ENCODE results near the gene LRRC25. TPM values are rescaled to one million over a fixed set of nuclear protein-coding genes. Genes with fewer than 3 reads are reported as not detected.
A peak's percentile ranks its signal among the peaks of the same experiment; 100 is the strongest.
"Not testable (repeated sequence)": the region's sequence is repeated elsewhere in the genome, so short reads cannot be mapped to it uniquely, and the experiment has no call there.

LRRC25 gene
- total RNA-seq, 1 donor from 2014 or later, result 3.9 TPM

GRCh38 chr19:18412610-18413239 lies 15.3 kb upstream of the LRRC25 start:
- TF ChIP-seq POLR2AphosphoS5 (IDR thresholded peaks at IDR 0.05; ENCODE audit: insufficient read depth in 1 of 2, low read depth in 1 of 2) (no peak), POLR2A (IDR thresholded peaks at IDR 0.05) (no peak)
- TF ChIP-seq, protein P1, sequence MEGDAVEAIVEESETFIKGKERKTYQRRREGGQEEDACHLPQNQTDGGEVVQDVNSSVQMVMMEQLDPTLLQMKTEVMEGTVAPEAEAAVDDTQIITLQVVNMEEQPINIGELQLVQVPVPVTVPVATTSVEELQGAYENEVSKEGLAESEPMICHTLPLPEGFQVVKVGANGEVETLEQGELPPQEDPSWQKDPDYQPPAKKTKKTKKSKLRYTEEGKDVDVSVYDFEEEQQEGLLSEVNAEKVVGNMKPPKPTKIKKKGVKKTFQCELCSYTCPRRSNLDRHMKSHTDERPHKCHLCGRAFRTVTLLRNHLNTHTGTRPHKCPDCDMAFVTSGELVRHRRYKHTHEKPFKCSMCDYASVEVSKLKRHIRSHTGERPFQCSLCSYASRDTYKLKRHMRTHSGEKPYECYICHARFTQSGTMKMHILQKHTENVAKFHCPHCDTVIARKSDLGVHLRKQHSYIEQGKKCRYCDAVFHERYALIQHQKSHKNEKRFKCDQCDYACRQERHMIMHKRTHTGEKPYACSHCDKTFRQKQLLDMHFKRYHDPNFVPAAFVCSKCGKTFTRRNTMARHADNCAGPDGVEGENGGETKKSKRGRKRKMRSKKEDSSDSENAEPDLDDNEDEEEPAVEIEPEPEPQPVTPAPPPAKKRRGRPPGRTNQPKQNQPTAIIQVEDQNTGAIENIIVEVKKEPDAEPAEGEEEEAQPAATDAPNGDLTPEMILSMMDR (IDR thresholded peaks at IDR 0.05), result no peak
- peaks cover 37% of the 10 kb centered on the region for H3K4me1 ChIP-seq

DNA sequence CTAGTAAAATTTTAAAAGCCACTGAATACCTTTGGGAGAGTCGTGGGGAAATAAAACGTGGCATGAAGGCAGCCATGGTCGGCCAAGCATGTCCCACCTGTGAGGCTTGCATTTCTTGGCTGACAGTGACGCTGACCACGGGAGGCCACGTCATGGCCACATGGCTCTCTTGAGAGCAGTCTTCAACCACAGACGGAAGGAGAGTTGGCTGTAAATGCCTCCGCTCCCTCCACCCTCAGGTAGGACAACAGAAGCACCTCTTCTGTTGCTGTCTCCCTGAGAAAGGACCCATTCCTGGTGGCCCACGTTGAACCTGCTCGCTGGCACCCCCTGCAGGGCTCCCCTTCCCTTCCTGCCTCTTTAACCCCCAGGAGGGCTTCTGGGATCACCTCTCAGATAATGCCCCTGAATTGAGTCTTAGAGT lies 10.6 kb upstream of the LRRC25 start:
- Histone ChIP-seq H3K27ac (no peak overlapping the region), H3K4me3 (no peak overlapping the region), H3K4me1 (no peaks in the 10 kb centered on the region), H3K9me3 (no peaks in the 10 kb centered on the region), H3K36me3 (no peaks in the 10 kb centered on the region), H3K27me3 (no peaks in the 10 kb centered on the region)
- intact Hi-C loops (cut with DNase I), result no loop called here
- DNase-seq (ENCODE audit: extremely low spot score in 2 of 2), result no peak
- TF ChIP-seq, protein P1 (IDR thresholded peaks at IDR 0.05), result no peak
- TF ChIP-seq POLR2A (IDR thresholded peaks at IDR 0.05), result no peak
- no peak for TF ChIP-seq POLR2AphosphoS5 (IDR thresholded peaks at IDR 0.05; ENCODE audit: insufficient read depth in 1 of 2, low read depth in 1 of 2)

More at GRCh38 chr19:18412610-18413239, 15.3 kb upstream of the LRRC25 start:
- Histone ChIP-seq H3K4me3 (no peak overlapping the region), H3K9me3 (no peaks in the 10 kb centered on the region), H3K27me3 (no peaks in the 10 kb centered on the region), H3K27ac (no peak overlapping the region), H3K36me3 (no peaks in the 10 kb centered on the region)
- no peak for DNase-seq (ENCODE audit: extremely low spot score in 2 of 2)
- intact Hi-C loops (cut with DNase I), result loop anchor here (5.0 kb wide), 1 partner anchor 65 kb away; no protein-coding TSS in a partner anchor

- no peak for TF ChIP-seq POLR2AphosphoS5 (IDR thresholded peaks at IDR 0.05; ENCODE audit: insufficient read depth in 1 of 2, low read depth in 1 of 2)
- TF ChIP-seq, protein P1 (IDR thresholded peaks at IDR 0.05), result no peak
- no peak for TF ChIP-seq POLR2A (IDR thresholded peaks at IDR 0.05)
- Histone ChIP-seq H3K4me1 (no peaks in the 10 kb centered on the region), H3K27me3 (no peaks in the 10 kb centered on the region), H3K4me3 (no peak overlapping the region), H3K27ac (no peak overlapping the region), H3K9me3 (no peaks in the 10 kb centered on the region), H3K36me3 (no peaks in the 10 kb centered on the region)
- no peak for DNase-seq (ENCODE audit: extremely low spot score in 2 of 2)
- intact Hi-C loops (cut with DNase I), result no loop called here
Measured at GRCh38 chr19:18406749-18407148, 9.3 kb upstream of the LRRC25 start.

DNA sequence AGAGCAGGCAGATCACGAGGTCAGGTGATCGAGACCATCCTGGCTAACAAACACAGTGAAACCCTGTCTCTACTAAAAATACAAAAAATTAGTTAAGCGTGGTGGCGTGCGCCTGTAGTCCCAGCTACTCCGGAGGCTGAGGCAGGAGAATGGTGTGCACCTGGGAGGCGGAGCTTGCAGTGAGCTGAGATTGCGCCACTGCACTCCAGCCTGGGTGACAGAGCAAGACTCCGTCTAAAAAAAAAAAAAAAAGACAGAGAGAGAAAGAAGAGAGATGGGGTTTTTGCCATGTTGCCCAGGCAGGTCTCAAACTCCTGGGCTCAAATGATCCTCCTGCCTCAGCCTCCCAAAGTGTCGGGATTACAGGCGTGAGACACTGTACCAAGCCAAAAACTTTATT lies 8.3 kb upstream of the LRRC25 start:
- H3K4me1 ChIP-seq; H3K9me3 ChIP-seq; intact Hi-C loops (cut with DNase I); H3K4me3 ChIP-seq; H3K27ac ChIP-seq; DNase-seq (ENCODE audit: extremely low spot score in 2 of 2); H3K36me3 ChIP-seq; H3K27me3 ChIP-seq: not testable (repeated sequence)

DNA sequence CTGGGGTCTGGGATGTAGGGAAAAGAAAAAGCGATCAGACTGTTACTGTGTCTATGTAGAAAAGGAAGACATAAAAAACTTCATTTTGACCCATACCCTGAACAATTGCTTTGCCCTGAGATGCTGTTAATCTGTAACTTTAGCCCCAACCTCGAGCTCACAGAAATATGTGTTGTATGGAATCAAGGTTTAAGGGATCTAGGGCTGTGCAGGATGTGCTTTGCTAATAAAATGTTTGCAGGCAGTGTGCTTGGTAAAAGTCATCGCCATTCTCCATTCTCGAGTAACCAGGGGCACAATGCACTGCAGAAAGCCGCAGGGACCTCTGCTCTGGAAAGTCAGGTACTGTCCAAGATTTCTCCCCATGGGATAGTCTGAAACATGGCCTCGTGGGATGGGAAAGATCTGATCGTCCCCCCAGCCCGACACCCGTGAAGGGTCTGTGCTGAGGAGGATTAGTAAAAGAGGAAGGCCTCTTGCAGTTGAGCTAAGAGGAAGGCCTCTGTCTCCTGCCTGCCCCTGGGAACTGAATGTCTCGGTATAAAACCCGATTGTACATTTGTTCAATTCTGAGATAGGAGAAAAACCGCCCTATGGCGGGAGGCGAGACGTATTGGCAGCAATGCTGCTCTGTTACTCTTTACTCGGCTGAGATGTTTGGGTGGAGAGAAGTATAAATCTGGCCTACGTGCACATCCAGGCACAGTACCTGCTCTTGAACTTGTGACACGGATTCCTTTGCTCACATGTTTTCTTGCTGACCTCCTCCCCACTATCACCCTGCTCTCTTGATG lies 5.2 kb upstream of the LRRC25 start:
- DNase-seq (ENCODE audit: extremely low spot score in 2 of 2); intact Hi-C loops (cut with DNase I); H3K4me1 ChIP-seq: not testable (repeated sequence)

DNA sequence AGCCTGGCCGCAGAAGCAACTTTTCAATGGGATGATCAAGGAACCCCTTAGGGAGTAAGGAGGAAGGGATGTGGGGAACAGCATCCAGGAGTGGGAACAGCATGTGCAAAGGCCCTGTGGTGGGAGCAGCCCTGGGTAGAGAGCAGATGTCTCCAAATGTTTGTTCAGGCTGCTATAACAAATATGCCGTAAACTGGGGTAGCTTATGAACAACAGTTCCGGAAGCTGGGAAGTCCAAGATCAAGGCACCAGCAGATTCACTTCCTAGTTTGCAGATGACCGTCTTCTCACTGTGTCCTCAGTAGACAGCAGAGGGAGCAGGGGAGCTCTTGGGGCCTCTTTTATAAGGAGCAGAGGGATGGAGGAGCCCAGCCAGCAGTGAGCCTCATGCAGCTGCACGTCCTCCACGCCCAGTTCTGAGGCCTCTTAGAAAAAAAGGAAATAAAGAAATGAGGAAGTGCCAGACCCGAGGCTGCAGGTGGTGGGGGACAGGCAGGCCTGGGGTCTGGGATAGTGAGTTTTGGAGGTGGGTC lies 4.2 kb upstream of the LRRC25 start:
- H3K9me3 ChIP-seq, result no peaks in the 10 kb centered on the region
- H3K27me3 ChIP-seq, result no peaks in the 10 kb centered on the region
- intact Hi-C loops (cut with DNase I), result no loop called here
- DNase-seq (ENCODE audit: extremely low spot score in 2 of 2), result no peak
- H3K4me1 ChIP-seq, result peaks cover 6% of the 10 kb centered on the region
- H3K27ac ChIP-seq, result peak overlapping the region; percentile 56
- no peak overlapping the region for H3K4me3 ChIP-seq
- no peaks in the 10 kb centered on the region for H3K36me3 ChIP-seq
- no peak for TF ChIP-seq POLR2AphosphoS5 (IDR thresholded peaks at IDR 0.05; ENCODE audit: insufficient read depth in 1 of 2, low read depth in 1 of 2)
- TF ChIP-seq, protein P1 (IDR thresholded peaks at IDR 0.05), result no peak

More for the DNA sequence above, 5.2 kb upstream of the LRRC25 start:
- not testable (repeated sequence) for H3K36me3 ChIP-seq, H3K4me3 ChIP-seq, H3K27me3 ChIP-seq, H3K9me3 ChIP-seq
- peak overlapping the region; percentile 56 for H3K27ac ChIP-seq
